Measurements from ENCODE around the gene OR5A1.

OR5A1 gene

DNA sequence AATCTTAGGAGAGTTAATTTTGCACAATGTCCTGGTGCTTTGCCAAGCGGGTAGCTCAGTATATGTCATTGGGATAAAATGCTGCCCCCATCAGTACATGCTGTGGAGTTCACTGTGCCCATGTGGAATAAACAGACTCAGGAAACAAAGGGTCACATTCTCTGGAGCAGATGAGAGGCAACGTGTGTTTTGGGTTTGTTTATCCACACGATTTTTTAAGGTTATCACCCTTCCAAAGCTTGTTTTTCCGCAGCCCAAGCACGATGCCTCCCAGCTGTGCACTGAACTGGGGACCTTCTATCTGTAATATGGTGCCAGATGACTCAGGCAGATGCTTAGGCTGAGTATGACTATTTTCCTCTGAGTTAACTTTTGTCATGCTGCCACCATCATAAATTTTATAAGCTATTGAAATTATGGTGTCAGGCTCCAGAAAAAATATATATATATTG lies 26.9 kb downstream of the OR5A1 start:
- TF ChIP-seq, protein P1, sequence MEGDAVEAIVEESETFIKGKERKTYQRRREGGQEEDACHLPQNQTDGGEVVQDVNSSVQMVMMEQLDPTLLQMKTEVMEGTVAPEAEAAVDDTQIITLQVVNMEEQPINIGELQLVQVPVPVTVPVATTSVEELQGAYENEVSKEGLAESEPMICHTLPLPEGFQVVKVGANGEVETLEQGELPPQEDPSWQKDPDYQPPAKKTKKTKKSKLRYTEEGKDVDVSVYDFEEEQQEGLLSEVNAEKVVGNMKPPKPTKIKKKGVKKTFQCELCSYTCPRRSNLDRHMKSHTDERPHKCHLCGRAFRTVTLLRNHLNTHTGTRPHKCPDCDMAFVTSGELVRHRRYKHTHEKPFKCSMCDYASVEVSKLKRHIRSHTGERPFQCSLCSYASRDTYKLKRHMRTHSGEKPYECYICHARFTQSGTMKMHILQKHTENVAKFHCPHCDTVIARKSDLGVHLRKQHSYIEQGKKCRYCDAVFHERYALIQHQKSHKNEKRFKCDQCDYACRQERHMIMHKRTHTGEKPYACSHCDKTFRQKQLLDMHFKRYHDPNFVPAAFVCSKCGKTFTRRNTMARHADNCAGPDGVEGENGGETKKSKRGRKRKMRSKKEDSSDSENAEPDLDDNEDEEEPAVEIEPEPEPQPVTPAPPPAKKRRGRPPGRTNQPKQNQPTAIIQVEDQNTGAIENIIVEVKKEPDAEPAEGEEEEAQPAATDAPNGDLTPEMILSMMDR (IDR thresholded peaks at IDR 0.05; ENCODE audit: insufficient read depth, low read depth, low read length, missing control alignments), result no peak
- DNase-seq (ENCODE audit: low read depth), result no peak
- no peak overlapping the region for H3K4me3 ChIP-seq (ENCODE audit: low read length)

DNA sequence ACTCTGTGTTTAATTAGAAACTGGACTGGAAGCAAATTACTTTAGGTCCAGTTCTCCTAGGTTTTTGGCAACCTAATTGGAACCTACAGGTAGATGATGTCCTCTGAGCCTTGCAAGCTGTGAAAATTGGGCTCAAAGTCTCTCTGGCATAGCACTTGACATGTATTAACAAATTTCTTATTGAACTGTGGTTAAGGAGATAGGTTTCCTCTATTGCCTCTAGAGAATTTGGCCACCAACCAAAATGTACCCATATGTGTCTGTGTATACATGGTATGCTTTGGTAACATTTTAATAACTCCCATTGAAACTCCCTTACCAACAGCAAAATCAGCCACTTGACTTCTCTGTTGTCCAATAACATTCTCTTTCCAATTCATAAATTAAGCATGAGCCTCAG lies 36.7 kb downstream of the OR5A1 start, which contains the start of gene OR4D10:
OR4D10 (plus strand) TSS at position 301 of the 400 bp plus-strand sequence. CDS start 4,115 bp downstream, outside the sequence.
- TF ChIP-seq, protein P1 (IDR thresholded peaks at IDR 0.05; ENCODE audit: insufficient read depth, low read depth, low read length, missing control alignments), result no peak
- H3K4me3 ChIP-seq (ENCODE audit: low read length), result no peak within 1 kb of the TSS
- no peak for DNase-seq (ENCODE audit: low read depth)

DNA sequence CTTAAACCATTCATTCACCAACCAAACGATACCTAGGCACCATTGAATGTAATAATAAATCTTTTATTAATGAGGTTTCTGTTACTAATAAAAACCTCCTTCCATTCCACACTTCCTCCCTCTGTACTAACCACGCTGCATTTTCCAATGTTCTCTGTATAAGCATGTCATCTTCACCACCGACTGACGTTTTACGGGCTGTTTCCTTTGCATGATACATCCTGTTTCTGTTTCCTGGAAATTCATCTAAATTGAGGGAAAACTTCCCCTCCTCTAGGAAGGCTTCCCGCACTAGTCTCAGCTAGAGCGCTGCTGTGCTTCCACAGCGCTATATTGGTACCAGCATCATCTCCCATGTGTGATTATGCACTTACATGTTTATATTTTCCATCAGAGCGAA lies 38.9 kb downstream of the OR5A1 start:
- TF ChIP-seq, protein P1 (IDR thresholded peaks at IDR 0.05; ENCODE audit: insufficient read depth, low read depth, low read length, missing control alignments), result no peak
- no peak overlapping the region for H3K4me3 ChIP-seq (ENCODE audit: low read length)
- no peak for DNase-seq (ENCODE audit: low read depth)

DNA sequence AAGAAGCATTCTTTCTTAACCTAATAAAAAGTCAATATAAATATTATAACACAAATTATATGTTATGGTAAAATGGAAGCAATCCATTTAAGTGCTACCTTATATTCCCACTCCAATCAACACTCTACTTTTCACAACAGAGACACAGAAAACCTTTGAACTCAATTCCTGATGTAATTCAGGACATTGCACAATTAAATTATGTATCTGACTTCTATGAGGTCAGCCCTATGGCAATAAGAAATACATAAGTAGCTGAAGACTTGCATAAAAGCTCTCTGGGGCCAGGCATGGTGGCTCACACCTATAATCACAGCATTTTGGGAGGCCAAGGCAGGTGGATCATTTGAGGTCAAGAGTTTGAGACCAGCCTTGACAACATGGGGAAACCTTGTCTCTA lies 43.6 kb downstream of the OR5A1 start:
- H3K4me3 ChIP-seq (ENCODE audit: low read length), result no peak overlapping the region
- TF ChIP-seq, protein P1 (IDR thresholded peaks at IDR 0.05; ENCODE audit: insufficient read depth, low read depth, low read length, missing control alignments), result no peak
- peak; percentile 2 for DNase-seq (ENCODE audit: low read depth)

DNA sequence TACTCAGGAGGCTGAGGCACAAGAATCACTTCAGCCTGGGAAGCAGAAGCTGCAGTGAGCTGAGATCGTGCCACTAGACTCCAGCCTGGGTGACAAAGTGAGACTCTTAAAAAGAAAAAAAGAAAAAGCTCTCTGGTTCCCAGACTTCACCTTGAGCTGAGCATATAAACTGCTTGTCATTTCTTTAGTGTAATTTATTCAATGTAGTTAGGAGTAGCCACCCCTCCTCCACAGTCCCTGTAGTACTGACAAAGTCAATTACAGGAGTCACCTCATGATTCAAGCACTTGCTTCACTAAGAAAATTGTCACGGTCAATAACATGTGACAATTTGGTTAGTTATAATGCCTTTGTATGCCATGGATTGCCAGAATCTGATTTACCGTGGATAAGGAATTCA lies 44.1 kb downstream of the OR5A1 start:
- TF ChIP-seq, protein P1 (IDR thresholded peaks at IDR 0.05; ENCODE audit: insufficient read depth, low read depth, low read length, missing control alignments), result no peak
- no peak for DNase-seq (ENCODE audit: low read depth)
- H3K4me3 ChIP-seq (ENCODE audit: low read length), result no peak overlapping the region
